Measurements from ENCODE around the gene C16orf95. TPM values are rescaled to one million over a fixed set of nuclear protein-coding genes. Genes with fewer than 3 reads are reported as not detected.

The C16orf95 gene
- total and polyA plus RNA-seq, 12 donors = 0.67 to 9.9 (median 5.3) TPM

GRCh38 chr16:87335625-87336433, 18.6 kb upstream of the C16orf95 start:
- Histone ChIP-seq H3K4me3 (no peak overlapping the region), H3K27me3 (no peaks in the 10 kb centered on the region), H3K36me3 (replicated peaks in 1 of 2) (peaks cover 0 to 48% of the 10 kb centered on the region in 2 donors), H3K4me1 (replicated peaks in 1 of 2) (peaks cover 0 to 4% of the 10 kb centered on the region in 2 donors), H3K9me3 (replicated peaks in 1 of 3) (no peaks in the 10 kb centered on the region), H3K27ac (no peak overlapping the region)
- no peak for DNase-seq
- WGBS, 4 donors = 78 to 87% (median 86%) methylated on average over 11 to 19 of the region's 19 CpGs
- TF ChIP-seq POLR2A (IDR thresholded peaks at IDR 0.05) (no peak), CTCF (IDR thresholded peaks at IDR 0.05) (no peak)
- intact Hi-C loops (cut with DNase I) = no loop called here

GRCh38 chr16:87334651-87335624, 17.7 kb upstream of the C16orf95 start:
- H3K27ac ChIP-seq = no peak overlapping the region
- WGBS, 4 donors = 91 to 93% (median 91%) methylated on average over 9 to 29 of the region's 29 CpGs
- no peak overlapping the region for H3K4me3 ChIP-seq
- H3K36me3 ChIP-seq (replicated peaks in 1 of 2) = peaks cover 0 to 48% of the 10 kb centered on the region in 2 donors
- DNase-seq = no peak
- H3K4me1 ChIP-seq (replicated peaks in 1 of 2) = peaks cover 4 to 6% of the 10 kb centered on the region in 2 donors
- intact Hi-C loops (cut with DNase I) = loop anchor here in 1 of 2 donors (5.0 kb wide), 1 partner anchor 37 kb away; no protein-coding TSS in a partner anchor
- no peaks in the 10 kb centered on the region for H3K27me3 ChIP-seq
- H3K9me3 ChIP-seq (replicated peaks in 1 of 3) = no peaks in the 10 kb centered on the region
- TF ChIP-seq CTCF (IDR thresholded peaks at IDR 0.05) (no peak), POLR2A (IDR thresholded peaks at IDR 0.05) (no peak)

GRCh38 chr16:87333581-87334331, 16.6 kb upstream of the C16orf95 start:
- no peaks in the 10 kb centered on the region for H3K9me3 ChIP-seq (replicated peaks in 1 of 3)
- H3K4me3 ChIP-seq = no peak overlapping the region
- intact Hi-C loops (cut with DNase I) = loop anchor here in 1 of 2 donors (5.0 kb wide), 1 partner anchor 39 kb away; no protein-coding TSS in a partner anchor
- DNase-seq = no peak
- WGBS, 4 donors = 91 to 95% (median 93%) methylated on average over 22 to 41 of the region's 41 CpGs
- peaks cover 0 to 48% of the 10 kb centered on the region in 2 donors for H3K36me3 ChIP-seq (replicated peaks in 1 of 2)
- TF ChIP-seq CTCF (IDR thresholded peaks at IDR 0.05) = no peak
- TF ChIP-seq POLR2A (IDR thresholded peaks at IDR 0.05) = no peak
- H3K4me1 ChIP-seq (replicated peaks in 1 of 2) = peaks cover 11 to 18% of the 10 kb centered on the region in 2 donors
- no peaks in the 10 kb centered on the region for H3K27me3 ChIP-seq
- H3K27ac ChIP-seq = no peak overlapping the region
